Stimulated activated naive CD4-positive, alpha-beta T cell treated with Interleukin-2 at 50 U/mL for 16 hours (primary cell): ENCODE measurements around the gene GJB3.

Experiments used
- DNase-seq: peaks from one replicate; lab custom pipeline; 2025; lab: John Stamatoyannopoulos, UW

GJB3 gene

GRCh38 chr1:34825455-34826091 is 44.6 kb downstream of the GJB3 start:
- DNase-seq = no peak

- DNase-seq = no peak
These were observed 46.4 kb downstream of the GJB3 start for GRCh38 chr1:34827341-34827941.

GRCh38 chr1:34828611-34829010 is 47.6 kb downstream of the GJB3 start:
- DNase-seq = no peak

GRCh38 chr1:34829250-34829649 is 48.2 kb downstream of the GJB3 start:
- no peak for DNase-seq

GRCh38 chr1:34831721-34832246 is 50.8 kb downstream of the GJB3 start:
- no peak for DNase-seq

- DNase-seq = no peak
These were observed 52.7 kb downstream of the GJB3 start for GRCh38 chr1:34833711-34834110.
